Measurements from ENCODE around the gene GRIN2A.

Gene GRIN2A

DNA sequence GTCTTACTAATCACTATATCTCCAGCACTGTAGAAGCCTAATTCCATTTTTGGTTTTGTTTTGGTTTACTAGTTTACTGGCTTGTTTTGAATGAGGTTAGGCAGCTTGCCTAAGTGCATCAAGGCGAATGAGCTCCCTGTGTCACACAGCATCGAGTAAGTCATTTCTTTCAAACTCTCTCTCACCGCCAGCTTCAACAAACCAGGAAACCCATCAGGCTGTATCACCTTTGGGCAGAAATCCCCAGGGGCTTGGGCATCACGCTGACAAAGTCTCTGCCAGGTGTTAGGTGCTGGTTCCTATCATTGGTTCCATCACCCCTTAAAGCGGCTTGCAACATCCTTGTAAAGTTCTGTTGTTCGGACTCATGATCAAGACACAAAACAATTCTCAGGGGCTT, 226.6 kb downstream of the GRIN2A start:
- no peaks in the 10 kb centered on the region for H3K9me3 ChIP-seq (ENCODE audit: low read length)
- no peaks in the 10 kb centered on the region for H3K27me3 ChIP-seq (ENCODE audit: control insufficient read depth in 1 of 2, insufficient read depth in 2 of 2, low read length in 2 of 2)
- H3K9ac ChIP-seq (ENCODE audit: low read length): no peak overlapping the region
- no peak overlapping the region for H3K27ac ChIP-seq (ENCODE audit: low read depth, low read length)
- no peaks in the 10 kb centered on the region for H3K4me1 ChIP-seq (ENCODE audit: insufficient read depth, low read length)
- no peak overlapping the region for H3K4me3 ChIP-seq (ENCODE audit: low read depth in 1 of 2, low read length in 2 of 2)
- no peaks in the 10 kb centered on the region for H3K36me3 ChIP-seq (ENCODE audit: insufficient read depth, low read length)

DNA sequence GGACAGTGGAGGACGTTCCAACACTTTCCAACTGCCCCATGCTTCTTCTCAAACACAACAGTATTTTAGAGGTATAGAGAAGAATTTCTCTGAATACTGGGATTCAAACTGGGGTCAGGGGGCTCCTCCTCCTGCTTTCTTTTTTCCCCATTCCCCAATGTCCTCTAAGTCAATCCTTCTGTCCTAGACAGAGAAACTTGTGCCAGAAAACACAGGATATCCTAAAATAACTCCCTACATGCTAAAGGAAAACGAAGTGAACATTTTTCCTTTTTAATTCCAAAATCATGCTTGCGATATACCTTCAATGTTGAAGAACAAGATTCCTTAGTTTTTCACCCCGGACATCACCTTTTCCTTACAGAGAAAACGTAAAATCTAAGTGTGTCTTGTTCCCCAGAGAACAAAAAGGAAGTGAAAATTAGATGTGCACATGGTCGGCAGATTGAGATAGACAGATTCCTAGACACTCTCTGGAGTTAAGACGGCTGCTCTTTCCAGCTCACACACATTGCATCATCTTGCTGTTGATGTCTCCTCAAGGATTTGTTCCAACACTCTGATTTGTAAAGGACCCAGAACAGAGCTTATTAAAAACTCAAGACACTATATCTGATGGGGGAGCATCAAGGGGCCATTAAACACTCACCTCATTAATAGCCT, 228.2 kb downstream of the GRIN2A start:
- Histone ChIP-seq H3K4me3 (ENCODE audit: low read depth in 1 of 2, low read length in 2 of 2) (no peak overlapping the region), H3K9me3 (ENCODE audit: low read length) (no peaks in the 10 kb centered on the region), H3K27ac (ENCODE audit: low read depth, low read length) (no peak overlapping the region), H3K9ac (ENCODE audit: low read length) (no peak overlapping the region), H3K4me1 (ENCODE audit: insufficient read depth, low read length) (no peaks in the 10 kb centered on the region), H3K36me3 (ENCODE audit: insufficient read depth, low read length) (no peaks in the 10 kb centered on the region), H3K27me3 (ENCODE audit: control insufficient read depth in 1 of 2, insufficient read depth in 2 of 2, low read length in 2 of 2) (no peaks in the 10 kb centered on the region)

DNA sequence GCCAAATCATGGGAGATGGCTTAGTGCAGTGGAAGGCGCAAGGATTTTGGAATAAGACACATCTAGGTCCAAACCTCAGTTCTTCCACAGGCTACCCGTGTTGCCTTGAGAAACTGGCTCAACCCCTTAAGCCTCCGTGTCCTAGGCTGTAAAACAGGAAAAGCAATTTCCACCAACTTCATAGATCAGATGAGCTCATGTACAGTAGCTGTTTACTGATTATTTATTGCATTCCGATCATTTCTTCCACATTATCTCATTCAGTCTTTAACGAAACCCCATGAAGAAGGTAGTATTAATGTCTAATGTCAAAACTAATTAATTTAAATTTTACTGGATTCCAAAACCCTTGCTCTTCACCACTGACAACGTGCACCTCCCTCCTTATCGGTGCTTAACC, 231.6 kb downstream of the GRIN2A start:
- H3K4me3 ChIP-seq (ENCODE audit: low read depth in 1 of 2, low read length in 2 of 2): no peak overlapping the region
- H3K27me3 ChIP-seq (ENCODE audit: control insufficient read depth in 1 of 2, insufficient read depth in 2 of 2, low read length in 2 of 2): no peaks in the 10 kb centered on the region
- no peak overlapping the region for H3K9ac ChIP-seq (ENCODE audit: low read length)
- H3K9me3 ChIP-seq (ENCODE audit: low read length): no peaks in the 10 kb centered on the region
- no peak overlapping the region for H3K27ac ChIP-seq (ENCODE audit: low read depth, low read length)
- no peaks in the 10 kb centered on the region for H3K36me3 ChIP-seq (ENCODE audit: insufficient read depth, low read length)
- no peaks in the 10 kb centered on the region for H3K4me1 ChIP-seq (ENCODE audit: insufficient read depth, low read length)

DNA sequence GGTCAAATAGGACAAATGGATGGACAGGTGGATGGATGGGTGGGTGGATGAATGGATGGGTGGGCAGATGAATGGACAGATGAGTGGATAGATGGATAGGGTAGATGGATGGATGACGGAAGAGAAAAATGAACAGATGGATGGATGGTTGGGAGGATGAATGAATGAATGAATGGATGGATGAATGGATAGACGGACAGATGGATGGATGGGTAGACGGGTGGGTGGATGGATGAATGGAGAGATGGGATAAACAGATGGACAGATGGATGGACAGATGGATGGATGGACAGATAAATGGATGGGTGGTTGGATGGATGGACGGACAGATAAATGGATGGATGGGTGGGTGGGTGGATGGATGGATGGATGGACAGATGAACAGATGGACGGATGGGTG, 232.8 kb downstream of the GRIN2A start:
- Histone ChIP-seq H3K27me3 (ENCODE audit: control insufficient read depth in 1 of 2, insufficient read depth in 2 of 2, low read length in 2 of 2) (no peaks in the 10 kb centered on the region), H3K4me1 (ENCODE audit: insufficient read depth, low read length) (no peaks in the 10 kb centered on the region), H3K27ac (ENCODE audit: low read depth, low read length) (no peak overlapping the region), H3K9ac (ENCODE audit: low read length) (no peak overlapping the region), H3K4me3 (ENCODE audit: low read depth in 1 of 2, low read length in 2 of 2) (no peak overlapping the region), H3K36me3 (ENCODE audit: insufficient read depth, low read length) (no peaks in the 10 kb centered on the region), H3K9me3 (ENCODE audit: low read length) (no peaks in the 10 kb centered on the region)

DNA sequence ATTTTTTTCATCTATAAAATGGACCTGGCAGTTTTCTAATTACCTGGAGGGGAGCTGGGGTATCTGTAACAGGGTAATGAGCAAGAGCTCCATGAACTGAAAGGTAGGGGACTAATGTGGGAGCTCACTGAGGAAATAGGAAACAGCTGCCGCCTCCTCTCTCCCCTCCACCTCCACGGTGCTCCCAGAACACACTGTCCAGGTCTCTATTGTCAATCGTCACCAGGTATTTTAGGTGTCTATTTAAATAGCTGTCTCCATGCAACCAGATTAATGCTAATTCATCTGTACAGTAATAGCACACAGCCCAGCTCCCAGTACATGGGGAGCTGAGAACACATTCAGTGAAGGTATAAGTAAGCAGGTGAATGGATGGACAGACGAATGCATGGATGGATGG, 233.3 kb downstream of the GRIN2A start:
- H3K27me3 ChIP-seq (ENCODE audit: control insufficient read depth in 1 of 2, insufficient read depth in 2 of 2, low read length in 2 of 2): no peaks in the 10 kb centered on the region
- no peak overlapping the region for H3K27ac ChIP-seq (ENCODE audit: low read depth, low read length)
- no peak overlapping the region for H3K9ac ChIP-seq (ENCODE audit: low read length)
- H3K4me1 ChIP-seq (ENCODE audit: insufficient read depth, low read length): no peaks in the 10 kb centered on the region
- no peak overlapping the region for H3K4me3 ChIP-seq (ENCODE audit: low read depth in 1 of 2, low read length in 2 of 2)
- H3K36me3 ChIP-seq (ENCODE audit: insufficient read depth, low read length): no peaks in the 10 kb centered on the region
- no peaks in the 10 kb centered on the region for H3K9me3 ChIP-seq (ENCODE audit: low read length)

DNA sequence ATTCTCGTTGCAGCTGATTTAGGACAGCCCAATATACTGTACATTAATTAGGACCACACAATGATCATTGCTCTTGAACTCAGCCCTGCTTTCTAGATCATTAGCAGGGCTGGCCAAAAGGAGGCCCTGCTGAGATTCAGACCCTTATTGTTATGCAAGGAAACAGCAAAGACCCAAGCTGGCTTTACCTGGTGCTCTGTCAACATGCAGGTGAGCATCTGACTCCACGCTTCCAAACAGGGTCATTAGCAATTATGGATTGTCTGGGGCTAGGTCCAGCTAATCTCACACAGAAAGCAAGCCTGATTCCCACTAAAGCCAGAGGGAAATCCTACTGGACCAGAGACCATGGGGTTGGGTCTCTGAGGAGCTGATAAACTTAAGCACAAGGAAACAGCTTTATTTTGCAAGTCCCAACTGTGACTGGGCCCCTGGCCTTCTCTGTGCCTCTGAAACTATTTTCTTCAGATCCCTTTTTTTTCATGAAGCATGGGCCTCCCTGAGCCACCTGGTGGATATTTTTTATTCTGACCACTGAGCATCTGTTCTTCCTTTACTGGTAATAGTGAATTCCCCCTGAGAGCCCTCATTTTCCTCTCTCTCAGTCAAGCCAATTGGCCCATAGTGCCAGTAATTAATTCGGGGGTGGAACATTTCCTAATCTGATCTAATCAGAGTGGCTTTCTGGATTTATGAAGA, 236.1 kb downstream of the GRIN2A start:
- Histone ChIP-seq H3K4me1 (ENCODE audit: insufficient read depth, low read length) (no peaks in the 10 kb centered on the region), H3K4me3 (ENCODE audit: low read depth in 1 of 2, low read length in 2 of 2) (no peak overlapping the region), H3K27ac (ENCODE audit: low read depth, low read length) (no peak overlapping the region), H3K36me3 (ENCODE audit: insufficient read depth, low read length) (no peaks in the 10 kb centered on the region), H3K9me3 (ENCODE audit: low read length) (no peaks in the 10 kb centered on the region), H3K27me3 (ENCODE audit: control insufficient read depth in 1 of 2, insufficient read depth in 2 of 2, low read length in 2 of 2) (no peaks in the 10 kb centered on the region), H3K9ac (ENCODE audit: low read length) (no peak overlapping the region)

DNA sequence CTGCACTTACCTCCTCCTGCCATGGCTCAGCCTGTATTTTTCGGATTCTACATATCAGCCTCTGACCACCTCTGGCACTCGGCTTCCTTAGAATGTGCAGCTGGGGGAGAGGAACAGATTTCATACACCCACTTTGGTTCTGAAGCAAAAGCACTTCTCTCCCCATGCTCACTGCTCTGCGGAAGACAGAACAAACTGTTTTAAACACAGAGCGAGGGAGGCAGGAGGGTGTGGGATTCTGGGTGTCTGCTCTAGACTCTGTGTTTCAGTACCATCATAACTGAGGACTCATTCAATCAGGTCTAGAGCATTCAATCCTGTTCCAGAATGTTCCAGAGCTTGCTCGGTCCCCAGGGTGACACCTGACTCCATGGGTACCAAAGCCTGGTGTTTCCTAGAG, 239.1 kb downstream of the GRIN2A start:
- Histone ChIP-seq H3K36me3 (ENCODE audit: insufficient read depth, low read length) (no peaks in the 10 kb centered on the region), H3K9me3 (ENCODE audit: low read length) (no peaks in the 10 kb centered on the region), H3K27ac (ENCODE audit: low read depth, low read length) (no peak overlapping the region), H3K4me1 (ENCODE audit: insufficient read depth, low read length) (no peaks in the 10 kb centered on the region), H3K9ac (ENCODE audit: low read length) (no peak overlapping the region), H3K27me3 (ENCODE audit: control insufficient read depth in 1 of 2, insufficient read depth in 2 of 2, low read length in 2 of 2) (no peaks in the 10 kb centered on the region), H3K4me3 (ENCODE audit: low read depth in 1 of 2, low read length in 2 of 2) (no peak overlapping the region)

DNA sequence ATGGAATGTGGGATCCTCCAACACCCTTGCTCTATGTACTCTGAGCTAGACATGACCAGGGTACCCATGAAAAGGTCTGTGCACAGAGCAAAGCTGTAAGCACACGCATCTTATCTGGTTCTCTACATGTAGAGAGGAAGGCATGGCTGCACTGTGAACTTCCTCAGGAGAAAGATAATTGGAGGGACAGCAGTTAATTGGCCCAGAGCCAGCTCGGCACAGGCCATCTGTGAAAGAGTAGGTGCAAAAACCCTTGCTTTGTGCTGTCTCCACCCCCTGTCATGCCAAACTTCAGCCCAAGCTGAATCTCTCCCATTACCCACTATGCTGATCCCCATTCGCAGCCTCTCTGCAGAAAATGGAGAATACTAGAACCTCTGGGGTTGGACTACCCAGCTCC, 241.0 kb downstream of the GRIN2A start:
- Histone ChIP-seq H3K27ac (ENCODE audit: low read depth, low read length) (no peak overlapping the region), H3K36me3 (ENCODE audit: insufficient read depth, low read length) (no peaks in the 10 kb centered on the region), H3K9me3 (ENCODE audit: low read length) (no peaks in the 10 kb centered on the region), H3K27me3 (ENCODE audit: control insufficient read depth in 1 of 2, insufficient read depth in 2 of 2, low read length in 2 of 2) (no peaks in the 10 kb centered on the region), H3K4me3 (ENCODE audit: low read depth in 1 of 2, low read length in 2 of 2) (no peak overlapping the region), H3K9ac (ENCODE audit: low read length) (no peak overlapping the region), H3K4me1 (ENCODE audit: insufficient read depth, low read length) (no peaks in the 10 kb centered on the region)

DNA sequence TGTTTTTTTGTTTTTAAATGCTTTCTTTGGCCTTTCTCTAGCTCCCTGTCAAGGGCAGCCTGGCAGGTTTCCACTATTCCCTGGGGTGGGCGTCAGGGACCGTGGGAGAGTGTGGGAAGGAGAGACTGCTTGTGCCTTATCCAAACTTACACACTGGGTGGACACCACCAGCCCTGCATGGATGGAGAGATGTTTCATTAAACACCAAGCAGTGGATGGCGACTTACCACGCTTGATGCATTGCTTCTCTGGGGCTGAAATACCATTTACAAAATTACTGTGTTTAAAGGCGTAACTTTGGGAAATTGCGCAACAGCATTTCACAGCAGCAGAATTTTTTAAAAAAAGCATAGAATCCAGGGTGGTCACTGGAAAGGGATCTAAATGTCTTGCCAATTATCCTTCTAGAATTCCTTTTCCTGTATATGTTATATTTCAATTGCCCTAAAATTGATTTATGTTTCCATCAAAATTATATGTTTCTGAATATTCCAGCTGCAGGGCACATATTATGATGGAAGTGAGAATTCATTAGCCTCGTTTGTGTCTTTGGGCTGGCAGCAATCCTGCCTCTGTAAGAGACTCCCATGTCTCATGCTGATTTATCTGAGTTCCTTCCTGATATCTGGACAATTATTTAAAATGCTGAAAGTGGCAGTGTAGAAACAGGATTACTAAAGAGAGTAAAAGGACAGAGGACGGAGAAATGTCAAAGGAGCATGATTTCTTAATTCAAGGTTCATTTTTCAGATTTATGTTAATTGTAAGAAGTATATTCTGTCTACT, 247.3 kb downstream of the GRIN2A start:
- Histone ChIP-seq H3K9ac (ENCODE audit: low read length) (no peak overlapping the region), H3K36me3 (ENCODE audit: insufficient read depth, low read length) (no peaks in the 10 kb centered on the region), H3K4me3 (ENCODE audit: low read depth in 1 of 2, low read length in 2 of 2) (no peak overlapping the region), H3K27me3 (ENCODE audit: control insufficient read depth in 1 of 2, insufficient read depth in 2 of 2, low read length in 2 of 2) (no peaks in the 10 kb centered on the region), H3K9me3 (ENCODE audit: low read length) (no peaks in the 10 kb centered on the region), H3K27ac (ENCODE audit: low read depth, low read length) (no peak overlapping the region), H3K4me1 (ENCODE audit: insufficient read depth, low read length) (peaks cover 10% of the 10 kb centered on the region)

DNA sequence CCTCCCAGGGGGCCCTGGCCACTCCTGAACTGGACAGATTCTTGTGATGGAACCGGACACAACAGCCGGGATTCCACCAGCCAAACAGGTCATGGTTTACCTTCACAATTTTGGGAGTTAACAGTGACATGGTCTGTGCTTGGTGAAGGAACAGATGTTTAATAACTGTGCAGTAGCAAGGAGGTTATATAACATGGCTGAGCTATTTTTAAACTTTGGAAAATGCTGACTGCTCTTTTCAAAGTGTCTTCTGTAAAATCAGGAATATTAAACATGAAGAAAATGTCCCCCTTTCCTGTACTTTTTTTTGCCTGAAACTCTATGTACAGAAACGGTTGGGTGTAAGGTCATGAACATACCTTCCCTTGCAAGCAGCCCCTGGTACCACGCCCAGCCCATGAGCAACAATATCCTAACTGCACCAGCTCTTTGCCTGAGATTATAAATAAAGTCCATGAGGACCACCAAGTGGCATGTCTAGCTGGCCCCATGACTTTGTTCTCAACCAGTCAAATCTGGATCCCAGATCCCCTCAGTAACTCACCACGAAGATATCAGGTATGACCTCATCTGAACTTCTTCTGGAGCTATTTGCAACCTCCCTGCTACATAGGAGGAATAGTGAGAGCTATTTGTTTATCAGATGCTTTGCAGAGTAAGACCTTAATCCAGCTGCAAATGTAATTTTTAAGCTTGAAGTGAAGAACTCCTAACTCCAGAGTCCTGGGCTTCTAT, 249.1 kb downstream of the GRIN2A start:
- H3K9ac ChIP-seq (ENCODE audit: low read length): no peak overlapping the region
- H3K27ac ChIP-seq (ENCODE audit: low read depth, low read length): no peak overlapping the region
- no peaks in the 10 kb centered on the region for H3K9me3 ChIP-seq (ENCODE audit: low read length)
- no peak overlapping the region for H3K4me3 ChIP-seq (ENCODE audit: low read depth in 1 of 2, low read length in 2 of 2)
- no peaks in the 10 kb centered on the region for H3K27me3 ChIP-seq (ENCODE audit: control insufficient read depth in 1 of 2, insufficient read depth in 2 of 2, low read length in 2 of 2)
- peaks cover 10% of the 10 kb centered on the region for H3K4me1 ChIP-seq (ENCODE audit: insufficient read depth, low read length)
- H3K36me3 ChIP-seq (ENCODE audit: insufficient read depth, low read length): no peaks in the 10 kb centered on the region

DNA sequence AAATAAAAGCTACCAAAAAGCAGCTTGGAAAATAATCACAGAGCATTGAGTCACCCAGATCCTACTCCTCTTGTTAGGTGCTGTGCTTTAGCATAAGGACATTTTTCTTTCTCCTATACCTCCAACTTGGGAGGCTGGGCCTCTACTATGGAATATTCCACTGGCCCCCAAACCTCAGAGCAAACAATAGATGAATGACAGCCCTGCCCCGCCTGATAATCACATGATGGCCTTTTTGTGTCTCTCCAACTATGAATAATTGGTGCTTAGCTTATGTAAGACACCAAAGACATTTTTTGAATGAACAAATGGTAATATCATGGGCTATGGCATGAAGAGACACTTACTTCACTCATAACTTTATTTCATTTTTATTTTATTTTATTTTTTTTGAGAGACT, 250.2 kb downstream of the GRIN2A start:
- no peak overlapping the region for H3K27ac ChIP-seq (ENCODE audit: low read depth, low read length)
- no peaks in the 10 kb centered on the region for H3K27me3 ChIP-seq (ENCODE audit: control insufficient read depth in 1 of 2, insufficient read depth in 2 of 2, low read length in 2 of 2)
- H3K9me3 ChIP-seq (ENCODE audit: low read length): no peaks in the 10 kb centered on the region
- H3K4me1 ChIP-seq (ENCODE audit: insufficient read depth, low read length): peaks cover 10% of the 10 kb centered on the region
- no peaks in the 10 kb centered on the region for H3K36me3 ChIP-seq (ENCODE audit: insufficient read depth, low read length)
- no peak overlapping the region for H3K9ac ChIP-seq (ENCODE audit: low read length)
- no peak overlapping the region for H3K4me3 ChIP-seq (ENCODE audit: low read depth in 1 of 2, low read length in 2 of 2)
